Activated T-helper 1 cell treated with anti-CD3 and anti-CD28 coated beads, Interleukin-12 subunit alpha, Interleukin-12 subunit beta, Interleukin-2, Interleukin-4 antibody, amounts not matched to agents 30 ng/mL and 10 ng/mL and 1 ng/mL, durations not matched to agents 14 hours and 24 hours and 36 hours (primary cell): ENCODE data around the gene NSD1. TPM values are rescaled to one million over a fixed set of nuclear protein-coding genes. Genes with fewer than 3 reads are reported as not detected.
A peak's percentile ranks its signal among the peaks of the same experiment; 100 is the strongest.

Experiments
- DNase-seq: peaks from one replicate; pipeline ENCODE4 v3.0.0; 2021; ENCODE audit warnings: low spot score
- H3K27ac Mint-ChIP-seq: one replicate; pipeline ENCODE4 v1.8.0; 2021; ENCODE audit warnings: mild to moderate bottlenecking, mixed read lengths
- H3K27me3 Mint-ChIP-seq: one replicate; pipeline ENCODE4 v1.8.0; 2022; ENCODE audit warnings: mild to moderate bottlenecking, moderate library complexity, mixed read lengths; ENCODE audit not compliant: insufficient read depth
- H3K36me3 Mint-ChIP-seq: one replicate; pipeline ENCODE4 v1.8.0; 2021; ENCODE audit warnings: low read depth, mixed read lengths
- H3K4me1 Mint-ChIP-seq: one replicate; pipeline ENCODE4 v1.8.0; 2021; ENCODE audit warnings: low read depth, mixed read lengths
- H3K4me3 Mint-ChIP-seq: one replicate; pipeline ENCODE4 v1.8.0; 2021; ENCODE audit warnings: mild to moderate bottlenecking, moderate library complexity, mixed read lengths
- H3K9me3 Mint-ChIP-seq: one replicate; pipeline ENCODE4 v1.8.0; 2021; ENCODE audit warnings: mixed read lengths
- intact Hi-C: fragments of 100-400 bp; cut with micrococcal nuclease; formaldehyde crosslinking; loops from one replicate; pipeline ENCODE4 v1.15.1; 2024
- total RNA-seq: library from RNA; stranded (reverse); gene quantifications from 2 replicates; pipeline ENCODE4 v1.2.3, GENCODE V29; 2022

NSD1 gene
- total RNA-seq, 1 donor from 2014 or later = 108 TPM

- Mint-ChIP-seq H3K27ac (no peak overlapping the region), H3K4me3 (no peak overlapping the region), H3K36me3 (no peaks in the 10 kb centered on the region), H3K27me3 (peaks cover 2% of the 10 kb centered on the region), H3K9me3 (no peaks in the 10 kb centered on the region), H3K4me1 (peaks cover 10% of the 10 kb centered on the region)
- DNase-seq = no peak
- intact Hi-C loops = no loop called here
Measured at GRCh38 chr5:177123789-177124485, 9.6 kb upstream of the NSD1 start.

- no peaks in the 10 kb centered on the region for H3K9me3 Mint-ChIP-seq
- no peak overlapping the region for H3K27ac Mint-ChIP-seq
- intact Hi-C loops = no loop called here
- no peak overlapping the region for H3K4me3 Mint-ChIP-seq
- peaks cover 16% of the 10 kb centered on the region for H3K4me1 Mint-ChIP-seq
- H3K36me3 Mint-ChIP-seq = no peaks in the 10 kb centered on the region
- peaks cover 2% of the 10 kb centered on the region for H3K27me3 Mint-ChIP-seq
- no peak for DNase-seq
Measured at GRCh38 chr5:177124486-177124991, 9.0 kb upstream of the NSD1 start.

- Mint-ChIP-seq H3K27ac (no peak overlapping the region), H3K4me3 (no peak overlapping the region), H3K9me3 (no peaks in the 10 kb centered on the region), H3K4me1 (peaks cover 27% of the 10 kb centered on the region), H3K36me3 (no peaks in the 10 kb centered on the region), H3K27me3 (peaks cover 2% of the 10 kb centered on the region)
- intact Hi-C loops = no loop called here
- DNase-seq = no peak
Measured at GRCh38 chr5:177126771-177127170, 6.8 kb upstream of the NSD1 start.

DNA sequence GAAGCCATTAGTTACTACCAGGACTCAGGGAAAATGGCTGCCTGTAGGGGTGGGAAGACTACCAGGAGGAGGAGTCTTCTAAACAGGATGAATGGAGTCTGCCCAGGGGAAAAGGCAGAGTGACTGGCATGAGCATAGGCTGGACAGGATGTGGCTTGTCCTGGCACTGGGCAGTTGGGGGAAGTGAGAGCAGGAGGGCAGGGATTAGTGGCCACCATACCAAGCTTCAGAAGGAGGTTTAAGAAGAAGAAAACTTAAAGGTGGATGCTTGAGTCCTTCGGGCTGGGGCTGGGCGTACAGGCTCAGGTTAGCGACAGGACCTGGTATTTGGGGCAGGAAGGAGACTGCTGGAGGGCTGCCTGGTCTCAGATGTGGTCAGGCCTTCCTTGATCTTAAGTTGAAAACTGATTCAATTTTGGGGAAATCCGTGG lies 5.0 kb upstream of the NSD1 start:
- H3K27me3 Mint-ChIP-seq = no peaks in the 10 kb centered on the region
- peaks cover 27% of the 10 kb centered on the region for H3K4me1 Mint-ChIP-seq
- no peak for DNase-seq
- H3K27ac Mint-ChIP-seq = peak overlapping the region; percentile 42
- no peak overlapping the region for H3K4me3 Mint-ChIP-seq
- intact Hi-C loops = no loop called here
- no peaks in the 10 kb centered on the region for H3K9me3 Mint-ChIP-seq
- H3K36me3 Mint-ChIP-seq = no peaks in the 10 kb centered on the region

DNA sequence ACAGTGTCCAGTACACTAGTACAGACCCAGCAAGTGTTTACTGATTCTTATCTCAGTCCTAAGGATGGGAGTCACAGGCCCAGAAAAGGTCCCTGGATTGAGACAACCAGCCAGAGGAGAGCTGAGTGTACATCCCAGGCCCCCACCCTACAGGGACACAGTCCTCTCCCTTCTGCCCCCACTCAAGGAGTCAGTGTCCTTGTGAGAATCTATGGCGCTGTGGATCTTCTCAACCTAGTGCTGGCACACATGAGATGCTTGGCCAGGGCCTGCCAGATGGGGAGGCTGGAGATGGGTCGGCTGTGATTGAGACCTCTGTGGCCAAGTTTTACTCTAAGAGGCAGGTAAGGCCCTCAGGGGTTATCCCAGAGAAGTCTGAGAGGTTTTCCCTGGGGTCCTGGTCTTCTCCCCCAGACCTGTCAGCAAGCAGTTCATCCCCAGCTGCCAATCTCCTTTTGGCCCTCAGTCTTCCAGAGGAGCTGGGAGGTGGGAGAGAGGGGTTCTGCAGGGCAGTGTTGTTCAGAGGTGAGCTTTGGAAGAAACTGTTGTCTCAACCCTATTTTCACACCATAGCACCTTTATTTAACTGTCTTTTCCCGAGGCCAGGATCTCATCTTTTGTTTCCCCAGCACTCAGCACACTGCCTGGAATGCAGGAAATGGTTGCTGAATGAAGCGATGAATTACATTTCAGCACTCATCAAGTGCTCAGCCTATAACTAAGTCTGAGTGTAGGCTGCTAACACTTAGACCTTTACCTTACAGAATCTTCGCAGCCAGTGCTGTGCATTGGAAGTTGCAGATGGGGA lies 3.2 kb upstream of the NSD1 start:
- Mint-ChIP-seq H3K27me3 (no peaks in the 10 kb centered on the region), H3K4me1 (peaks cover 32% of the 10 kb centered on the region), H3K4me3 (no peak overlapping the region), H3K36me3 (peaks cover 4% of the 10 kb centered on the region), H3K9me3 (no peaks in the 10 kb centered on the region), H3K27ac (no peak overlapping the region)
- intact Hi-C loops = loop anchor here (5.0 kb wide), 5 partner anchors 108 to 462 kb away; partner anchors contain the start of genes PDLIM7, RGS14, TMED9 and ZNF346
- no peak for DNase-seq

- no peak for DNase-seq
- intact Hi-C loops = loop anchor here (5.0 kb wide), 5 partner anchors 109 to 461 kb away; partner anchors contain the start of genes PDLIM7, RGS14, TMED9 and ZNF346
- no peaks in the 10 kb centered on the region for H3K27me3 Mint-ChIP-seq
- no peak overlapping the region for H3K4me3 Mint-ChIP-seq
- H3K36me3 Mint-ChIP-seq = peaks cover 8% of the 10 kb centered on the region
- H3K4me1 Mint-ChIP-seq = peaks cover 38% of the 10 kb centered on the region
- no peaks in the 10 kb centered on the region for H3K9me3 Mint-ChIP-seq
- no peak overlapping the region for H3K27ac Mint-ChIP-seq
Measured at GRCh38 chr5:177131019-177131320, 2.6 kb upstream of the NSD1 start.

DNA sequence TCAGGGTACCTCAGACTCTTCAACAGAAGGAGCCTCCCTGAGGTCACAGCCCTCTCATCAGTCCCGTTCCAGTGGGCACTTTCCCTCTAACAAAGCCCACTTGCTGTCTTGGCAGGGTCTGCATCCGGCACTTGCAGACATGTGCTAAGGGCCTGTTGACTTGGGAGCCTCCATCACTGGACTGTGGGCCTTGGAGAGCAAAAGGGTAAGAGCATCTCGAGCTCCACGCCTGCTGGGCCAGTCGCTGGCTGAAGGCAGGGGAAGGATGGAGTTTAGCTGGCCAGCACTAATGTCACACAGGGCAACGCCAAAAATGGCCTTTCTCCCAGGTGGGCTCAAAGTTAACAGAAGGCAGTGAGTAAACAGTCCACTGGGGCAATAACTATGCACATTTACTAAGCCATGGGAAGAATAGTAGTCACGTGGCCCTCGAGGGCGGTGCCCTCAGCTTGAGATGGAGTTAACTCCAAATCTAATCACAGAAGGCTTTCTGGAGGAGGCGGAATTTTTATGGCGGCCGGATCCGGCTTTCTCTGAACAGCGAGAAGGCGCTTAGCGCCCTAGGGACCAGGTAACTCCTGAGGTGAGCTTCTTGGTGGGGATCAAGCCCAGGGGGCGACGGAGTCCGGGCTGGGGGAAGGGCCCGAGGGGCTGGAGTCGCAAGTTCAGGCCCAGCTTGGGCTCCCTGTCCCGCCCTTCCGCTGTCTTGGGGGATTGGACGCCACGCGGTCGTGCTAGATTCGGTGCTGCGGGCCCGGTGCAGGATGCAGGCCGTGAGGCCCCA lies 2.0 kb upstream of the NSD1 start:
- H3K4me1 Mint-ChIP-seq = peaks cover 44% of the 10 kb centered on the region
- peak overlapping the region; percentile 47 for H3K4me3 Mint-ChIP-seq

GRCh38 chr5:177132136-177133095 lies 1.2 kb upstream of the NSD1 start:
- Mint-ChIP-seq H3K9me3 (no peaks in the 10 kb centered on the region), H3K4me1 (peaks cover 52% of the 10 kb centered on the region), H3K36me3 (peaks cover 16% of the 10 kb centered on the region), H3K27ac (no peak overlapping the region), H3K4me3 (no peak overlapping the region), H3K27me3 (no peaks in the 10 kb centered on the region)
- intact Hi-C loops = loop anchor here (1.0 to 5.0 kb wide), 8 partner anchors 18 to 595 kb away; partner anchors contain the start of genes PDLIM7, PRELID1, RAB24 and RGS14
- DNase-seq = no peak

More for the DNA sequence above, 2.0 kb upstream of the NSD1 start:
- intact Hi-C loops = loop anchor here (2.0 to 5.0 kb wide), 6 partner anchors 109 to 461 kb away; partner anchors contain the start of genes PDLIM7, PRELID1, RAB24 and RGS14
- Mint-ChIP-seq H3K27ac (peak overlapping the region; percentile 53), H3K36me3 (peaks cover 12% of the 10 kb centered on the region), H3K9me3 (no peaks in the 10 kb centered on the region), H3K27me3 (no peaks in the 10 kb centered on the region)
- DNase-seq = no peak

- no peaks in the 10 kb centered on the region for H3K9me3 Mint-ChIP-seq
- H3K27ac Mint-ChIP-seq = peak overlapping the region; percentile 86
- peaks cover 18% of the 10 kb centered on the region for H3K36me3 Mint-ChIP-seq
- intact Hi-C loops = loop anchor here (1.0 to 5.0 kb wide), 8 partner anchors 20 to 597 kb away; partner anchors contain the start of genes PDLIM7, PRELID1, RAB24 and RGS14
- DNase-seq = peak; percentile 42
- peaks cover 40% of the 10 kb centered on the region for H3K4me1 Mint-ChIP-seq
- peak overlapping the region; percentile 93 for H3K4me3 Mint-ChIP-seq
- no peaks in the 10 kb centered on the region for H3K27me3 Mint-ChIP-seq
Measured at GRCh38 chr5:177133853-177134696, 502 bp downstream of the NSD1 start.

GRCh38 chr5:177134697-177135225 lies 1.2 kb downstream of the NSD1 start:
- Mint-ChIP-seq H3K27ac (peak overlapping the region; percentile 86), H3K27me3 (no peaks in the 10 kb centered on the region), H3K36me3 (peaks cover 24% of the 10 kb centered on the region), H3K9me3 (no peaks in the 10 kb centered on the region), H3K4me3 (peak overlapping the region; percentile 93), H3K4me1 (peaks cover 37% of the 10 kb centered on the region)
- intact Hi-C loops = loop anchor here (5.0 kb wide), 6 partner anchors 53 to 458 kb away; partner anchors contain the start of genes PDLIM7, RGS14, TMED9 and ZNF346
- DNase-seq = no peak

GRCh38 chr5:177140312-177140711 lies 6.7 kb downstream of the NSD1 start:
- Mint-ChIP-seq H3K4me3 (no peak overlapping the region), H3K4me1 (peaks cover 54% of the 10 kb centered on the region), H3K9me3 (no peaks in the 10 kb centered on the region), H3K27me3 (no peaks in the 10 kb centered on the region), H3K27ac (peak overlapping the region; percentile 18), H3K36me3 (peaks cover 44% of the 10 kb centered on the region)
- no peak for DNase-seq
- intact Hi-C loops = no loop called here
